ENCODE results near the gene SPINDOC.

Gene SPINDOC

GRCh38 chr11:63834535-63835157 is 21.4 kb downstream of the SPINDOC start:
- DNase-seq, result no peak

- DNase-seq, result no peak
Measured at GRCh38 chr11:63835158-63835545, 21.9 kb downstream of the SPINDOC start.

DNA sequence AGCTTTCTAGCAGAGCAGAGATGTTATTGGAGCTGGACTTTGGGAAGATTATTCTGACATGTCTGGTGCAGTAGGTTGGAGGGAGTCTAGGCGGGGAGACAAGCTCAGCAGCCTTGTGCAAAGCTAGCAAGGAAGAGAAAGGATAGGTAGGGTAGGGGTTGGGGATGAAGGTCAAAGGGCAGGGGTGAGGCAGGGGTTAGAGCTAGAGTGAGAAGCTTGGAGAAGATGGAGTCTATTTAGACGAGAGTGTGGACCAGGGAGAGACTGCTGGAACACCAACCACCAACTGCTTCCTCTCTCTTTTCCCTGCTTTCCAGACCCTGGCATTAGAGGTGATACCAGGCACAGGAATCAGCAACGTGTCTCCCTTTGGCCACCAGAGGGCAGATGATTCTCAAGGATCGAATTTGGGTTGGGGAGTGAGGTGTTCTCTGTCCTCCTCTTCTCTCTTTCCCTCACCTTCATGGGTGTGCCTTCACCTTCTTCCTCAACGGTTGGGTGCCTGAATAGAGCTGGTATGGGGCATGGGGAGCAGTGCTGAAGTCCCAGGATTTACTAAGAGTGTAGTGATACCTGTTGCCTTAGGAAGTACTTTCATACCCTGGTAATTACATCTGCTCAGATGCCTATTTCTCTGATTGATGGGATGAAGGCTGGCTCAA is 23.9 kb downstream of the SPINDOC start:
- DNase-seq, result peak; percentile 68

DNA sequence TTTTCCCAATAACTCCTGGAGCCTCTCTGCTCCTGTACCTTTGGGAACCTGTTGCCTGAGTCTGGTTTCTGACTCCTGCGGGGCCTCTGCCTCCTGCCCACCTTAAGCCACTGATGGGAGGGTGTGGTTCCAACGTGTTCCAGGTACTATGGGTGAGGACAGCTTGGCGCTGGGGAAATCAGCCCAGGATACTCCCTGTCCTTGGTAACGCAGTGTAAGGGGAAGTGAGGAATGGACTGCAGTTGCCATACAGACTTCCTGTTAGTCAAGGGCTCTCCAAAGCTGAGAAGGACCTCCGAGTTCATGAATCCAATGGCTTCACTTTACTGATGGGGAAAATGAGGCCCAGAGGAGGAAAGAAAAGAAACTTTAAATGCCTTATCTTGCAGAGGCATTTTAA is 24.5 kb downstream of the SPINDOC start:
- DNase-seq, result no peak

- no peak for DNase-seq
Measured at GRCh38 chr11:63838150-63838677, 25.0 kb downstream of the SPINDOC start.

GRCh38 chr11:63838678-63839507 is 25.6 kb downstream of the SPINDOC start, which contains the start of gene MARK2:
Gene MARK2, plus strand, starts transcription at chr11:63839110. Its CDS starts 397 bp downstream, at chr11:63839507.
- peak; percentile 100 for DNase-seq

GRCh38 chr11:63839508-63840355 is 26.5 kb downstream of the SPINDOC start:
- DNase-seq, result peak; percentile 27

DNA sequence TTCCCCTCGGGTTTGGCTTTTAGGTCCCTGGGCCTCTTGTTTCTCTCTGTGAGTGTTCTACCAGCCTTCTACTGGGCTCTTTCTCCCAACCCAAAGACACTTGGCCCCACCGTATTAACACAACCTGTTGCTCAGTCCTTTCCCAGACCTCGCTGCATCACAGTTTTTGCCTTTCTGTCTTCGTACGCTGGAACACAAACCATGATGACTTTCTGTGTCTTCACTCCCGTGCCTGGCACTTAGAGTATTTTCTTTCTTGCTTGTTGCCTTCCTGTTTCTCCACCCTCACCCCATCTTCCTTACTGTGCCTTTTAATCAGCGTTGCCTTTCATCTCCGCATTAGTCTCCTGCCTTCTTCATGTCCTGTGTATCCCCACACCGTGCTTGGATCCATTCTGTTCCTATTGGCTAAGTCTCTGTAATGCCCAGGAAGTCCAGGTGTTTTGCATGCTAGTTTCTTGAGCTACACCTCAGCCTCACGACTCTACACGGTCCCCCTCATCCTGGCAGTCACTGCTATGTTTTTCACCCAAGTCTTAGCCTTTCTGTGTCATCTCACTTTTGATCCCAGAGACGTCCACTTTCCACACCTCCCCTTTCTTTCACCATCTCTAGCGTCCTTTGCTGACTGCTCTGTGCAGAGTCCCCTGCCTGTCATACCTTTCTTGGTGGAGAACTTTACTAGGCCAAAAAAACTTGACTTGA is 27.3 kb downstream of the SPINDOC start:
- DNase-seq, result no peak

- DNase-seq, result no peak
Measured at GRCh38 chr11:63841554-63841953, 28.3 kb downstream of the SPINDOC start.

- DNase-seq, result no peak
Measured at GRCh38 chr11:63843041-63843440, 29.8 kb downstream of the SPINDOC start.

- no peak for DNase-seq
Measured at GRCh38 chr11:63844836-63845235, 31.6 kb downstream of the SPINDOC start.

DNA sequence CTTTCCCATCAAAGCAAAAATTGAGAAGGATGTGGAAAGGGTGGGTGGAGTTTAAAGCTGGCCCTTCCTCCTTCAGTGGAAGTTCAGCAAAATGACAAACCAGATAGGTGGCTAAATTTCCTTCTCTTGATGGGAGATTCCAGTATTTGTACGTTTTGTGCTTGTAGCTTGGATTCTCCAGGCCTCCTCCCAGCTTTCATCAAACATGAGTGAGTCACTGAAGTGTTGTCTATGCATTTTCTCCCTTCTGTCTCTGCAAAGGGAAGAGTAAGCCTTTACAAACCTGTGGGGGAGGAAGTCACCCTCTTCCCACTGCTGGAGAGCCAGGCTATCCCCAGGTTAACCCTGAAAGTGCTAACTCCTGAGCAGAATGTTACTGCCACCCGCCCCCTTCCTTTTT is 32.0 kb downstream of the SPINDOC start:
- DNase-seq, result no peak

DNA sequence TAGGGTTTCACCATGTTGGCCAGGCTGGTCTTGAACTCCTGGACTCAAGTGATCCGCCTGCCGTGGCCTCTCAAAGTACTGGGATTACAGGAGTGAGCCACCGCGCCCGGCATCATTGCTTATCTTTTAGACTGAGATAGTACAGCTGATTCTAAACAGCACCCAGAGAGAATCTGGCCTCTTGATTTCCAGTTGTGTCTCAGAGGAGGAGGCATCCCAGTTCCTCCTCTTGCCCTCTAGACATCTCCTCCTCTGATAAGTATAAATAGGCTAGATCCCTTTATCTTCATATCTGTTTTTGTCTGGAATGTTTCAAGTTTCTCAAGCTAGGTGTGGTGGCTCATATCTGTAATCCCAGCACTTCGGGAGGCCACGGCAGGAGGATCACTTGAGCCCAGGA is 32.7 kb downstream of the SPINDOC start:
- no peak for DNase-seq

GRCh38 chr11:63846897-63847296 is 33.6 kb downstream of the SPINDOC start:
- no peak for DNase-seq

GRCh38 chr11:63847363-63847762 is 34.1 kb downstream of the SPINDOC start:
- no peak for DNase-seq

DNA sequence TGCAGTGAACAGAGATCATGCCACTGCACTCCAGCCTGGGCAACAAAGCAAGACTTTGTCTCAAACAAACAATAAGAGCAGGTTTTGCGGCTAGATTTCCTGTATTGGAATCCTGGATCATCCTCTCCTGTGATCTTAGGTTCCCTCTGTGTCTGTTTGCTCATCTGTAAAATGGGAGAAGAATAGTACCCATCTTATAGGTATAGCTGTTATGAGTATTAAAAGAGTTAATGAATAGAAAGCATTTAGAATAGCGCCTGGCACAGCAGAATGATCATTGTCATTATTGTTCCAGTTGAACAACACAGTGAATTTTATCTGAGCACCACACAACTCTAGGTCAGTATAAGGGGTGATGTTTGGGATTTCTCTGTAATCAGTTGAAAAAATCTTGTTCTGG is 36.4 kb downstream of the SPINDOC start:
- no peak for DNase-seq

DNA sequence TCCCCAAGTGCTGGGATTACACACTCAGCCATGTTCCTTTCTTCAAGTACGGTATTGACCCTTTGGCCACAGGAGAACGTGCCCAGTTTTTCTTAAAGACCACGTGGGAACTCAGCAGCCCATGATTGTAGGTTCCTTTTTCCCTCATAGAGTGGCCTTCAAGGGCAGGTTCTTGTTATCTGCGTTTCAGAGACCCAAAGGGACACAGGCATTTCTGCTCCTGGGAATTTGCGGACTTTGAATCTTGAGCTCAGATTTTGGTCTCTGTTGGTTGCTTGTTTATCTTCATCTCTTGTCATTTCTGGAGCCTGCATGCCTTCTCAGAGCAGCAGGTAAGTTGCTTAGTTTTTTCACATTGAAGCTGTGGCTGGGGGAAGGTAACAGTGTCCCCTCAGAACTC is 37.7 kb downstream of the SPINDOC start:
- no peak for DNase-seq

DNA sequence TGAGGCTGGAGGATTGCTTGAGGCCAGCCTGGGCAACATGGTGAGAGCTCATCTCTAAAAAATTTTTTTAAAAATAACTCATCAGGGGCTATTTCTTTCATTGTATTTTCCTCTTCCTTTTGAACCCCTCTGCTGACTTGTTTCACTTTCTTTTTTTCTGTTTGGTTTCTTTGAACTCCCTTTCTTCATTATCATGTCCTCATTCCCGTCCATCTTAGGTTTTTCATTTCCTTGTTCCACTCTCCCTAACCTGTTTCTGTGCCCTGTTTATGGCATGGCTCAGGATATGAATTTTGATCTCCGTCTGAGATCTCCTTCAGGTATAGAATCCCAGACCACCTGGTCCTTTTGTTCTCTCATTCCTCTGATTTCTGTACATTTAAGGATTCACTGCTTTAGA is 38.1 kb downstream of the SPINDOC start:
- no peak for DNase-seq

DNA sequence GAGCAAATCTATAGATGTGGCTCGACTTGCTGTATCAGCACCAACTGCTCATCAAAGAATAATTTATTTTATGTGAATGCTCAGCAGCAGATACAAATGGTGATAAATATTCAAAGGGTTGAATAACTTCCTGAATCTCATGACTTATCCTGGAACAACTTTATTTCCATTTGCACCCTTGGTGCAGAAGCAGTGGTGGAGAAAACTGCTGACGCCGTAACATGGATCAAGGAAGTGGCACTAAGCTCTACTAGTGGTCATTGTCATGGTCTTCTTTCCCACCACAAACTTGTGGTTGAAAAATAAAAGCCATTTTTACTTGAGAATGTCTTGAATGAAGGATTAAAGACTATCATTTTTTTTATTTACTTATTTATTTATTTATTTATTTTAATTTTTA is 40.2 kb downstream of the SPINDOC start:
- DNase-seq, result no peak

DNA sequence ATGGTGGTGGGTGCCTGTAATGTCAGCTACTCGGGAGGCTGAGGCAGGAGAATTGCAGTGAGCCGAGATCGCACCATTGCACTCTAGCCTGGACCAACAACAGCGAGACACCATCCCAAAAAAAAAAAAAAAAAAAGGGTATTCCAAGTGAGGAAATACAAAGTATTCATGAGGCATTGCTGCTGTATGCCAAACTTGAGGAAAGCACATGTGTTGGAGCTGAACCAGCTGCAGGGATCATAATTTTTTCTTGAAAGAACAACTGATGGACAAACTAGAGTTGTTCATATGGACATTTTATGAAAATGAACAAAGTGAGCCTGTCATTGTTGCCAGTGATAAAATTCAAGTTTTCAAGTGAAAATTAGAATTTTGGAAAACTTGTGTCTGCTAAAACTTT is 41.4 kb downstream of the SPINDOC start:
- DNase-seq, result no peak

- DNase-seq, result no peak
Measured at GRCh38 chr11:63855975-63856374, 42.7 kb downstream of the SPINDOC start.

All from stimulated activated CD4-positive, alpha-beta T cell treated with anti-CD3 and anti-CD28 coated beads, Interleukin-4, amount 100 ng/mL, for 1 hour (primary cell).